Motor neuron (in vitro differentiated cells): Measurements from ENCODE around the gene FLVCR2. TPM values are rescaled to one million over a fixed set of nuclear protein-coding genes. Genes with fewer than 3 reads are reported as not detected.

Source experiments
- ATAC-seq, 8 experiments: fragments of 200-7000 bp; cut with Tn5 transposase; replicated peaks in 6 of 8; 2 replicates each; pipeline ENCODE4 v1.8.0; 2021; ENCODE audit warnings: mild to moderate bottlenecking in 8 of 8, moderate library complexity in 8 of 8
- H3K27ac ChIP-seq, 2 donors: fragments of 250-450 bp; sonication (Bioruptor Pico); 2 replicates each; pipeline ENCODE4 v1.9.0; 2021; ENCODE audit warnings: antibody characterized with exemption in 2 of 2, mild to moderate bottlenecking in 2 of 2, moderate library complexity in 1 of 2
- H3K4me1 ChIP-seq, 2 donors: fragments of 250-450 bp; sonication (Bioruptor Pico); replicated peaks in 1 of 2; 2 replicates each; pipeline ENCODE4 v1.6.1; 2021; ENCODE audit warnings: antibody characterized with exemption in 2 of 2, mild to moderate bottlenecking in 2 of 2, moderate library complexity in 1 of 2
- H3K4me3 ChIP-seq, 5 donors: fragments of 250-450 bp; sonication (Bioruptor Pico); 2 replicates each; pipeline ENCODE4 v1.9.0; 2021; ENCODE audit warnings: antibody characterized with exemption in 5 of 5, mild to moderate bottlenecking in 5 of 5, moderate library complexity in 4 of 5
- WGBS, 10 experiments: fragments of 450-650 bp; shearing (Covaris generic); methylation state at CpG; one replicate each; pipeline ENCODE4 v1.0.0; 2022; 5-methylcytosine and 5-hydroxymethylcytosine counted together
- in situ Hi-C, 9 experiments: fragments of 400-800 bp; cut with MboI; loops; one replicate each; pipeline ENCODE4 v1.15.0; 2021; ENCODE audit warnings: low sequenced_read_pairs in 9 of 9, low pct_unique_long_range_greater_than_20kb in 2 of 9; ENCODE audit not compliant: unreplicated experiment in 9 of 9
- total RNA-seq, 8 experiments: library from RNA; unstranded; fragments of 300-600 nt; gene quantifications; 2 replicates each; pipeline versions ENCODE4 v1.2.3 to v1.2.4, GENCODE V29; 2022

The FLVCR2 gene
- total RNA-seq, 8 experiments from 2014 or later = 0.38 to 20.9 (median 1.0) TPM

DNA sequence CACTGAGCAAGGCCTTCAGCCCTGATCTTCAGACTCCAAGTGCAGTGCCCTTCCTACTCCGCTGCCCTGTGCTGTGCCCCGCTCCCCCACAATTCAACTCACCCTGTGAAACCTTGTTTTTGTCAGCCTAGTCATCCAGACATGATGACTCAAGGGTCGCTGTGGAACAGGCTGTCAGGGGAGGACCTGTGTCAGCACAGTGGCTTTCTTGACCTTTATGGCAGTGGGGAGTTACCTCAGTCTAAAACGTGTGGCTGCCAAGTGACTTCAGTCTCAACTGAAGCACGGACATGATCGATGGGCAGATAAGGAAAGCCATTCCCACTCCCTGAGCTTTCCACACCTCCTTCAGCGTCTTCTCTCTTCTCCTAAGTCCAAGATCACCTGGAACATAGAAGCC is 16.3 kb upstream of the FLVCR2 start:
- no peaks in the 10 kb centered on the region for H3K4me1 ChIP-seq
- in situ Hi-C loops = no loop called here
- H3K4me3 ChIP-seq = no peak overlapping the region
- no peak overlapping the region for H3K27ac ChIP-seq
- no peak for ATAC-seq
- 40 to 100% (median 59%) methylated on average over 1 to 7 of the region's 7 CpGs; no CpG with 5 or more reads in 2 of the 10 experiments for WGBS, 10 experiments

DNA sequence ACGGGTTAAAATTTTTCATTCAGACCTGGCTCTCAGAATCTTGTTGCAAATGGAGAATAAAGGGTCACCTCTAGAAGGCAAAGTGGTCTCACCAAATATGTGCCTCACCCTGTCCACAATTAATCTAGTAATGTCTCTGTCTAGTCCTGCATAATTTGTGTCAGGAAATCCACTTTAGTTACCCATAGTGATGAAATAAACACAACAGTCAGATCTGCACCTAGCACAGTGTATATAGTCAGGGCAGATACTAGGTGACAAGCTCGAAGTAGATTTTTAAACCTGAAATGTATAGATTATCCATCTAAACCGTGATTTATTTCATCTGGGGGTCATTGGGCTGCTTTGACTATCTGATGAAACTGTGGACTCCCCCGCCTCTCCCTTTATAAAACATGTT is 15.9 kb upstream of the FLVCR2 start:
- in situ Hi-C loops = no loop called here
- no peak overlapping the region for H3K27ac ChIP-seq
- no peak for ATAC-seq
- no peaks in the 10 kb centered on the region for H3K4me1 ChIP-seq
- no peak overlapping the region for H3K4me3 ChIP-seq
- WGBS, 10 experiments = 38 to 70% (median 60%) methylated on average over 1 to 4 of the region's 4 CpGs; no CpG with 5 or more reads in 1 of the 10 experiments

DNA sequence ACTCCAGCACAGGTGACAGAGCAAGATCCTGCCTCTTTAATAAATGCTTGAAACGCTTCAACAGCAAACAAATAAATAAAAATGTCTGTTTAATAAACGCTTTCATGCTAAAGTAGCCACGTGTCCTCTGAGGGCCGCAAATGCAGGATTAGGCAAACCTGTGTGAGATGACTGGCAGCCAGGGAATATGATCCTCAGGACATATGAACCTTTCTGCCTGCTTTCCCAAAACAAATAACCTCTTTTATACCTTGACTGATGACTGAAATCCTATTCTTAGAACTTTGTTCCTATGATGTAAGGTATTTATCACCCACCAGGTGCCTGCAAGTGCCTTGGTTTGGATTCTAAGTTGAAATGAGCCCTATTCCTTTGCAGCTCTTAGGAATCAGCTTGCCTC is 14.5 kb upstream of the FLVCR2 start:
- Histone ChIP-seq H3K4me3 (no peak overlapping the region), H3K27ac (no peak overlapping the region), H3K4me1 (no peaks in the 10 kb centered on the region)
- in situ Hi-C loops = no loop called here
- no peak for ATAC-seq
- 30 to 90% (median 46%) methylated on average over 1 to 4 of the region's 4 CpGs; no CpG with 5 or more reads in 3 of the 10 experiments for WGBS, 10 experiments

DNA sequence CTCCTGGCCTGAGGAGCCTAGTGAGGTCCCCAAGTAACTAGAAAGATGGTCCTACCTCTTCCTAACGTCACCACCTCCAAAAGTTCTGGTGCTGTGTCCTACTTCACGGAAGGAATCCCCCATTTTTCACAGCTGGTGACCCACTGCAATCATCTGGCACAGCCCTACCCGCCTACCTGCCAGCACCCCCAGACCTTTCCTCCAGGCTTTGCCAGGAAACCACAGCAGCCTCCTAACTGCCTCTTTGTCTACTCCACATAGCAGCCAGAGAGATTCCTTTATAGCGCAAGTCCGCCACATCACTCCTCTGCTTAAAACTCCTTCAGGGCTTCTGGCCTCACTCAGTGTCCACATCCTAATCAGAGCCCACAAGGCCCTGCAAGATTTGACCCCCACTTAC is 13.4 kb upstream of the FLVCR2 start:
- Histone ChIP-seq H3K4me3 (no peak overlapping the region), H3K4me1 (no peaks in the 10 kb centered on the region), H3K27ac (no peak overlapping the region)
- 47 to 100% (median 80%) methylated on average over 1 to 3 of the region's 5 CpGs; no CpG with 5 or more reads in 3 of the 10 experiments for WGBS, 10 experiments
- ATAC-seq = no peak
- in situ Hi-C loops = no loop called here

DNA sequence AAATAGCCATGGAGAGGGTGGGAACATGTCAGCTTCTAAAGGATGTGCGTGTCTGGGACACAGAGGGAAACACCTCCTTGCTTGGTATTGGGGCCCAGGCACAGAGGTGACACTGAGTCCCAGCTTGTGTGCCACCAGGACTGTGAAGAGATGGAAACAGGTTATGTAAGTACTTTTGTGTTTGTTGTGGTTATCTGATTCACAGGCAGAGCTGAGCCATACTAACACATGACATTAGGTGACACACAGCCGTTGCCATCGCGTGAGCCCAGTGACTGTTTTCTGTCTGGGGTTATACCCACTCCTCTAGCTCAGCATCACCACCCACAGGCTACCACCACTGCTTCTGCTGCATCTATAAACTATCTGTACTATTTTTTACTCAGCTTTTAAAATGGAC is 12.1 kb upstream of the FLVCR2 start:
- Histone ChIP-seq H3K4me1 (no peaks in the 10 kb centered on the region), H3K27ac (no peak overlapping the region), H3K4me3 (no peak overlapping the region)
- 0 to 100% (median 69%) methylated on average over 1 to 4 of the region's 4 CpGs for WGBS, 10 experiments
- in situ Hi-C loops = no loop called here
- no peak for ATAC-seq

DNA sequence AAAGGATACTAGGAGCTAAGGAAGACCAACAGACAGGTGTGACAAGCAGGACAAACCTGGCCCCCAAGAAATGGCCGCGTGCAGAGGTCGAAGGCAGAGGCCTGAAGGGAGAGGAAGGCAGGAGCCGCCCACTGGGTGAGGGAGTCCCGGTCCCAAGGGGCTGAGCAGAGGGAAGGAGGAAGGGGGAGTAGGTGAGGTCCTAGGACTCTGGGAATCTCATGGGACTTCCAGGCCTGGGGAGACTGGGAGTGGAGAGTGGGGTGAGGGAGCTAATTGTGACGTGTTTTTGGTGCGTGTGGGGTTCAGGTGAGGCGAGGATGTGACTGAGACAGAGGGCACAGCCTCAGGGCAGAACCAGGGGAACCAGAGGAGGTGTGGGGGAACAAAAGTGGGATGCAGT is 11.7 kb upstream of the FLVCR2 start:
- Histone ChIP-seq H3K4me3 (no peak overlapping the region), H3K27ac (no peak overlapping the region), H3K4me1 (no peaks in the 10 kb centered on the region)
- WGBS, 10 experiments = 28 to 100% (median 60%) methylated on average over 1 to 6 of the region's 8 CpGs; no CpG with 5 or more reads in 3 of the 10 experiments
- in situ Hi-C loops = no loop called here
- ATAC-seq = no peak

DNA sequence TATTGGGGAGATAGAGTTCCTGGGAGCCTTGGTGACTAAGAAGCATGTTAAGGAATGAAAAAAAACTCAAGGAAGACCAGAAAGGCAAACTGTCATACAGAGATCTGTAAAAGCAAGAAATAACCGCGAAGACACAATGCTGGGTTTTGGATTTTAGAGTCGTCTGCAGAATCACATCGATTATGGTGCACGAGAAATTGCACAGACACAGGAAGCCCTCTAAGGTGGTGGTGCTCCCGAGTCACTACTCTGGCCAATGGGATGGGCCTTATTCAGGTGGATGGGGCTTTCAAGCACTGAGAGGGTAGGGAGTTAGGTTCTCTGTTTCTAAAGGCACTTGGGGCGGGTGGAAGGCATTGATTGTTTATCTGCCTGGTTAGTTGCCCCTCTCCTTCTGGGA is 10.3 kb upstream of the FLVCR2 start:
- Histone ChIP-seq H3K4me3 (no peak overlapping the region), H3K4me1 (no peaks in the 10 kb centered on the region), H3K27ac (no peak overlapping the region)
- in situ Hi-C loops = no loop called here
- no peak for ATAC-seq
- 53 to 100% (median 84%) methylated on average over 1 to 6 of the region's 7 CpGs; no CpG with 5 or more reads in 4 of the 10 experiments for WGBS, 10 experiments

DNA sequence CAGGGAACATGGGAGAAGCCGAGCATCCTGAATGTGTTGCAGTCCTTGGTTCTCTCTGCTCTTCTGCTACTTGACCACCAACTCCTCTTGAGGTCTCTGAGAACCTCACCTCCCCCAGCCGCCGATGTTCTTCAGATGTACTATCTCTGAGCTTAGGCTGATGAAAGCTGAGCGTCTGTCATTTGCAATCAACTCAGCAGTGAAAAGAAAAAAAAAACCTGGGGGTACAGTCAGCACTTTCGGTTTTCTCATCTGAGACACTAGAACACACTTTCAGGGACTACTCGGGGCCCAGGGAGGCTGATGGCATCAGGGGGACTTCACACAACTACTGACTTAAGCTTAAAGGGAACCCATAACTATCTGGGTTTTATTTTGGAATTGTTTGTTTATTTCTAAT is 9.6 kb upstream of the FLVCR2 start:
- ATAC-seq = no peak
- Histone ChIP-seq H3K4me3 (no peak overlapping the region), H3K27ac (no peak overlapping the region), H3K4me1 (no peaks in the 10 kb centered on the region)
- WGBS, 10 experiments = 42 to 88% (median 77%) methylated on average over 1 to 6 of the region's 6 CpGs; no CpG with 5 or more reads in 2 of the 10 experiments
- in situ Hi-C loops = no loop called here

DNA sequence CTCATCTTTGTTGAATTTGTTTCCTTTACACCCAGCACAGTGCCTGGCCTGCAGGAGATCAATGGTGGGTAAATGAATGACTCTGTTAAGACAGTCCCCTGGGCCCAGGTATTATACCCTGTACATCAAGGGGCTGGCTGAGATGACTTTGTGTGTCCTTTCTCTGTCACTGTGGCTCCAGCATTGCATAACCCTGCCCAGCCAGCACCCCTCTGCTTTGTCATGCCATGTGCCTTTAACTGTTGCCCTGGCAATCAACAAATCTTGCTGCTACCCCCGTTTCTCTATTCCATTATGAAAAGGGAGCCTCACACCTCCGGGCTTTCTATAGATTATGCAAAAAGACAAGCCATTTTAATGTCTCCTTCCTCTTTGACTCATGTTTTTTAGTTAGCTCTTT is 7.6 kb upstream of the FLVCR2 start:
- Histone ChIP-seq H3K4me3 (no peak overlapping the region), H3K4me1 (no peaks in the 10 kb centered on the region), H3K27ac (no peak overlapping the region)
- WGBS, 10 experiments = 0 to 67% (median 33%) methylated on average over 1 to 2 of the region's 2 CpGs; no CpG with 5 or more reads in 2 of the 10 experiments
- in situ Hi-C loops = no loop called here
- no peak for ATAC-seq

DNA sequence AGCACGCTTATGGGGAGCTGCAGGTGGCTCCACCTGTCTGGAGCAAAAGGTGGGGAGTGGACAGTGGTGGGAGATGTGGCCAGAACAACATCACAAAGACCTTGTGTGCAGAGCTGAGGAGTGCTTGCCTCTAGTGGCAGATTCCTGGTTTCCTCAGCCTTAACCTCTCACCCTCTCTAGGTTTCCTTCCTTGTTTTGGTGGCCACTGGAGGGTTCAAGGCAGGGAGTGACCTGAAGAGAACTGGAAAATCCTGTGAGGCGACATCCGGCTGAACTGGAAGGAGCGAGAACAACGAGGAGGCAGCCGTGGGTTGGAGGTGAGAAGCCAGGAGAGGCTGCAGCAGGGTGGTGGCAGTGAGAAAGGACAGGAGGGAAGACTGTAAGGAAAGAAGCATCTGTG is 6.3 kb upstream of the FLVCR2 start:
- Histone ChIP-seq H3K27ac (no peak overlapping the region), H3K4me1 (no peaks in the 10 kb centered on the region), H3K4me3 (no peak overlapping the region)
- in situ Hi-C loops = no loop called here
- 79 to 96% (median 93%) methylated on average over 4 to 6 of the region's 6 CpGs; no CpG with 5 or more reads in 7 of the 10 experiments for WGBS, 10 experiments
- ATAC-seq = no peak

DNA sequence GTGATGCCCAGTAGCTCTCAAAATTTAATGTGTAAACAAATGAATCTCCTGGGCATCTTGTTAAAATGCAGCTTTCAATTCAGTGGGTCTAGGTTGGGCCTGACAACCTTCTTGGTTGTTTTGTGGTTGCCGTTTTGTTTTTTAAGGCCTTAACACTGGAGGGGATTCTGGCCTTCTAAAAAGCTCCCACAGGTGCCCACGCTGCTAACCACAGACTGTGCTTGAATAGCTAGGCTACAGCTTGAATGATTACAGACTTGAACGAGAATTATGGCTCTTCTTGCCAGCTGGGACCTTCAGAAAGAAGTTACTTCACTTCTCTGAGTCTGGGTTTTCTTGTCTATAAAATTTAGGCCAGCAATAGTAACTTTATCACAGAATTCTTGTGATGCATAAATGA is 1.3 kb upstream of the FLVCR2 start:
- no peak for ATAC-seq
- Histone ChIP-seq H3K4me3 (no peak overlapping the region), H3K4me1 (peaks cover 8 to 15% of the 10 kb centered on the region in 2 donors), H3K27ac (no peak overlapping the region)
- in situ Hi-C loops = loop anchor here in 1 of 9 experiments (5.0 kb wide), 1 partner anchor 80 kb away; no protein-coding TSS in a partner anchor
- WGBS, 10 experiments = 30 to 100% (median 60%) methylated on average over 1 to 3 of the region's 3 CpGs; no CpG with 5 or more reads in 2 of the 10 experiments

DNA sequence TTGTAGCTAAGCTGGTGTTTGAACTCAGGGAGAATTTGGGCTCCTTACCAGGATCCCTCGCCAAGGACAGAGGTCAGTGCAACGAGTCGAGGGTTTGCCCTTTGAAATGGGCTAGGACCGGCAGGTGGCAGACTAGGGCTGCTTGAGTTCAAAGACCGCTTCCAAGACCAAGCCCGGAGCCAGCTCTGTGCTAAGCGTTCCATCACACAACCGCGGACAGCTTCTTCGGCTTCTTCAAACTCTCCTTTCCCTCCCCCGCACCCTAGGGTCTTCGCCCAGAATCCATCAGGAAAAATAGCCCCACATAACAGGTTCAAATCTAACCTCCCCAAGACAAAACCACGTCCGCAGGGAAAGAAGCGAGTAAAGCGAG is 705 bp upstream of the FLVCR2 start:
- H3K27ac ChIP-seq = no peak overlapping the region
- peaks cover 8 to 15% of the 10 kb centered on the region in 2 donors for H3K4me1 ChIP-seq
- 0 to 5% (median 4%) methylated on average over 2 to 14 of the region's 16 CpGs; no CpG with 5 or more reads in 4 of the 10 experiments for WGBS, 10 experiments
- ATAC-seq = peak; percentile 61 to 85 (median 76)
- in situ Hi-C loops = loop anchor here in 1 of 9 experiments (5.0 kb wide), 1 partner anchor 80 kb away; no protein-coding TSS in a partner anchor
- peak overlapping the region; percentile 28 to 53 (median 35) for H3K4me3 ChIP-seq

DNA sequence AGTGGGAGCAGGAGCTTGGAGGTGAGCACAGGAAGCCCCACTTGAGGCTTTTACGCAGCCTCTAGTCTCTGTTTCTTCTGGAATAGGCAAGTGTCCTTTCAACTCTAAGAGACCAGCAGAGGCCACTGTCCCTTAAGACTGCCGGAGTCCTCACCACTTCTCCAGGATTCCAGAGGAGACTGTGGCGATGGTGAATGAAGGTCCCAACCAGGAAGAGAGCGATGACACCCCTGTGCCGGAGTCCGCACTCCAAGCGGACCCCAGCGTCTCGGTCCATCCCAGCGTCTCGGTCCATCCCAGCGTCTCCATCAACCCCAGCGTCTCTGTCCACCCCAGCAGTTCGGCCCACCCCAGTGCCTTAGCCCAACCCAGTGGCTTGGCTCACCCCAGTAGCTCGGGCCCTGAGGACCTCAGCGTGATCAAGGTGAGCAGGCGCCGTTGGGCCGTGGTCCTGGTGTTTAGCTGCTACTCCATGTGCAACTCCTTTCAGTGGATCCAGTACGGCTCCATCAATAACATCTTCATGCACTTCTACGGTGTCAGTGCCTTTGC is 442 bp downstream of the FLVCR2 start:
- Histone ChIP-seq H3K27ac (peak overlapping the region in 1 of 2 donors; percentile 42), H3K4me1 (peaks cover 8 to 18% of the 10 kb centered on the region in 2 donors), H3K4me3 (peak overlapping the region; percentile 28 to 53 (median 35))
- WGBS, 10 experiments = 16 to 65% (median 60%) methylated on average over 2 to 6 of the region's 21 CpGs; no CpG with 5 or more reads in 7 of the 10 experiments
- ATAC-seq = peak; percentile 51 to 66 (median 56)
- in situ Hi-C loops = loop anchor here in 1 of 9 experiments (5.0 kb wide), 1 partner anchor 78 kb away; no protein-coding TSS in a partner anchor
